PC-9 (cell line): ENCODE measurements around the gene STMN3. TPM values are rescaled to one million over a fixed set of nuclear protein-coding genes. Genes with fewer than 3 reads are reported as not detected.

Experiments used
- BruUV-seq: library from RNA; stranded (reverse); fragments of 400-500 nt; replicated peaks from 2 replicates; lab custom pipeline; 2021; lab: Mats Ljungman, UMichigan
- CTCF ChIA-PET: fragments of 300-600 bp; sonication (Branson Sonifier 250); formaldehyde crosslinking; loops from one replicate; lab custom pipeline; 2022; ENCODE audit warnings: antibody characterized with exemption; lab: Charles Lee
- POLR2A ChIA-PET: fragments of 300-600 bp; sonication (Branson Sonifier 250); formaldehyde crosslinking; loops from one replicate; lab custom pipeline; 2022; ENCODE audit warnings: antibody characterized with exemption; ENCODE audit not compliant: unreplicated experiment; lab: Charles Lee
- DNase-seq, 2 experiments: peaks; one replicate each; pipeline versions ENCODE4 v3.0.0 to v3.0.0-alpha.2; 2015 to 2022; ENCODE audit warnings: mixed read lengths in 1 of 2
- H2AFZ ChIP-seq: fragments of 200-600 bp; sonication (generic); 2 replicates; pipeline ENCODE4 v1.8.1; 2017; ENCODE audit warnings: antibody characterized with exemption
- H3F3A ChIP-seq: fragments of 200-600 bp; sonication (generic); 2 replicates; pipeline ENCODE4 v1.8.1; 2017; ENCODE audit warnings: antibody characterized with exemption, mild to moderate bottlenecking, low read depth; ENCODE audit not compliant: insufficient read depth
- H3K27ac ChIP-seq: fragments of 200-600 bp; sonication (generic); 2 replicates; pipeline ENCODE4 v1.6.1; 2016; ENCODE audit warnings: mixed run types
- H3K27me3 ChIP-seq: fragments of 200-600 bp; sonication (generic); 2 replicates; pipeline ENCODE4 v1.6.1; 2016; ENCODE audit warnings: low read depth, mixed run types; ENCODE audit not compliant: insufficient read depth
- H3K36me3 ChIP-seq: fragments of 200-600 bp; sonication (generic); 2 replicates; pipeline ENCODE4 v1.6.1; 2016; ENCODE audit warnings: low read depth, mixed run types
- H3K4me1 ChIP-seq: fragments of 200-600 bp; sonication (generic); replicated peaks from 2 replicates; pipeline ENCODE4 v1.6.1; 2016; ENCODE audit warnings: mixed run types; ENCODE audit not compliant: insufficient read depth
- H3K4me2 ChIP-seq: fragments of 200-600 bp; sonication (generic); 2 replicates; pipeline ENCODE4 v1.6.1; 2017; ENCODE audit warnings: mixed run types
- H3K4me3 ChIP-seq: fragments of 200-600 bp; sonication (generic); 2 replicates; pipeline ENCODE4 v1.6.1; 2016; ENCODE audit warnings: mixed run types
- H3K79me2 ChIP-seq: fragments of 200-600 bp; sonication (generic); 2 replicates; pipeline ENCODE4 v1.6.1; 2017; ENCODE audit warnings: low read depth, mixed run types
- H3K9me2 ChIP-seq: fragments of 200-600 bp; sonication (generic); 2 replicates; pipeline ENCODE4 v1.8.1; 2017; ENCODE audit warnings: mild to moderate bottlenecking; ENCODE audit not compliant: insufficient read depth
- H3K9me3 ChIP-seq: fragments of 200-600 bp; sonication (generic); 2 replicates; pipeline ENCODE4 v1.8.1; 2016; ENCODE audit warnings: low read depth; ENCODE audit not compliant: insufficient read depth
- H4K20me1 ChIP-seq: fragments of 200-600 bp; sonication (generic); 2 replicates; pipeline ENCODE4 v1.8.1; 2017; ENCODE audit not compliant: insufficient read depth
- EZH2 ChIP-seq: fragments of 200-600 bp; sonication (generic); IDR thresholded peaks from 2 replicates; pipeline ENCODE4 v1.8.0; 2017; ENCODE audit warnings: antibody characterized with exemption, low read depth
- intact Hi-C: fragments of 100-400 bp; cut with micrococcal nuclease; formaldehyde crosslinking; loops from one replicate; pipeline ENCODE4 v1.10.0; 2022; ENCODE audit not compliant: unreplicated experiment
- total RNA-seq: library from RNA; stranded (reverse); gene quantifications from 2 replicates; pipeline ENCODE4 v1.2.3, GENCODE V29; 2021
- TF ChIP-seq, protein P1 (sequence below): fragments of 200-600 bp; sonication (generic); conservative IDR thresholded peaks from 2 replicates; pipeline ENCODE4 v1.6.1; 2017; ENCODE audit warnings: mixed run types, antibody characterized with exemption, mild to moderate bottlenecking, moderate library complexity

STMN3 gene
- total RNA-seq, 1 experiment from 2014 or later = 24.3 TPM

DNA sequence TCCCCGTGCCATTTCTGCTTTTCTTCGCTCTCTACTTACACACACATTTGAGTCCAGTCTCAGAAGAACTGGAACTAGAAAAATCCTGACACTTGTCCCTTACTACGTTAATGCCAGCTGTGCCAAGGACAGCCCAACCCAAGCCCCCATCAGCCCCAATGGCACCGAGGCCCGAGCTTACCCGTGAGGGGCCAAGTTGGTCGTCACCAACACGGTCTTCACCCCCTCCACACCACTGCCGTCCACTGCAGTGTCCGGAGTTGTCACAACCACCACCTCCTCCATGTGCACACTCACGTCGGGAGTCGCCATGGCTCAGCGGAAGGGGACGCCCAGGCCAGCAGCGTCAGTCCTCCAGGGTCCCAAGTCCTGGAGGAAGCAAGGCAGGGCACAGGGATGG, 34.1 kb downstream of the STMN3 start:
- TF ChIP-seq EZH2 = no peak
- TF ChIP-seq, protein P1, sequence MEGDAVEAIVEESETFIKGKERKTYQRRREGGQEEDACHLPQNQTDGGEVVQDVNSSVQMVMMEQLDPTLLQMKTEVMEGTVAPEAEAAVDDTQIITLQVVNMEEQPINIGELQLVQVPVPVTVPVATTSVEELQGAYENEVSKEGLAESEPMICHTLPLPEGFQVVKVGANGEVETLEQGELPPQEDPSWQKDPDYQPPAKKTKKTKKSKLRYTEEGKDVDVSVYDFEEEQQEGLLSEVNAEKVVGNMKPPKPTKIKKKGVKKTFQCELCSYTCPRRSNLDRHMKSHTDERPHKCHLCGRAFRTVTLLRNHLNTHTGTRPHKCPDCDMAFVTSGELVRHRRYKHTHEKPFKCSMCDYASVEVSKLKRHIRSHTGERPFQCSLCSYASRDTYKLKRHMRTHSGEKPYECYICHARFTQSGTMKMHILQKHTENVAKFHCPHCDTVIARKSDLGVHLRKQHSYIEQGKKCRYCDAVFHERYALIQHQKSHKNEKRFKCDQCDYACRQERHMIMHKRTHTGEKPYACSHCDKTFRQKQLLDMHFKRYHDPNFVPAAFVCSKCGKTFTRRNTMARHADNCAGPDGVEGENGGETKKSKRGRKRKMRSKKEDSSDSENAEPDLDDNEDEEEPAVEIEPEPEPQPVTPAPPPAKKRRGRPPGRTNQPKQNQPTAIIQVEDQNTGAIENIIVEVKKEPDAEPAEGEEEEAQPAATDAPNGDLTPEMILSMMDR = no peak
- no peak overlapping the region for H2AFZ ChIP-seq
- peaks cover 47% of the 10 kb centered on the region for H3K79me2 ChIP-seq
- H3K4me2 ChIP-seq = no peak overlapping the region
- no peak for DNase-seq
- peaks cover 15% of the 10 kb centered on the region for H4K20me1 ChIP-seq
- no peaks in the 10 kb centered on the region for H3K9me3 ChIP-seq
- BruUV-seq = no TSS peak
- H3K4me3 ChIP-seq = no peak overlapping the region
- peaks cover 9% of the 10 kb centered on the region; the same call in 1 of the 2 replicates for H3K36me3 ChIP-seq
- H3F3A ChIP-seq = no peaks in the 10 kb centered on the region
- H3K4me1 ChIP-seq = no peaks in the 10 kb centered on the region
- no peaks in the 10 kb centered on the region for H3K27me3 ChIP-seq
- ChIA-PET POLR2A (no interaction called here), CTCF (no interaction called here)
- intact Hi-C loops = no loop called here
- no peak overlapping the region for H3K27ac ChIP-seq
- no peaks in the 10 kb centered on the region for H3K9me2 ChIP-seq

DNA sequence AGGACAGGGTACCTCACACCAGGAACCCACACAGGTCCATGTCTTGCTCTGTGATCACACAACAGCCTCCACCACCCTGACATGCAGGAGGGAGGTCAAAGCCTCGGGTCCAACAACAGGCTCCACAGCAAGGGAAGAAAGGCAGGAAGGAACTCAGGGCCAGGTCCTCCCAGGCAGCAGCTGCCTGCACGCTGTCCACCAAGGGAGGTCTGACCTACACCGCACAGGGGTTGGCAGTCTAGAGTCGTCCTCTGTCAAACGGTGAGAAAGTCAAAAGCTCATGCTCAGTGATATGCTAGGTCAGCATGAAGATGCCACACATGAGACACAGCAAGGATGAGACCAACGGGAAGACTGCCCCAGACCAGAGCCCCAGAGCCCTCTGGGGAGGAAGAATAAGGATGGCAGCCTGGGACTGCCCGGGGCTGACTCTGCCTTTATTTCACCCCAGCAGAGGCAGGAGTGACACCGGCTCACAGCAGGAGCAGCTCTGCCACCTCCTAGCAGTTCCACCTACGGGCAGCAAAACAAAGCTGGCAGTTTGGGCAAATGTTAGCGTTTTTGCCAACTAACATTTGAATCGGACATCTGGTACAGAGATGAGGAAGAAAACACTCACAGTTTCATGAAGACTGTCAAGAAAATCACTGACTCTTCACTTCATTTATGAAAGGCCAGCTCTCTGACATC, 34.8 kb downstream of the STMN3 start:
- Histone ChIP-seq H3K4me3 (no peak overlapping the region), H4K20me1 (peaks cover 18% of the 10 kb centered on the region), H3K27me3 (no peaks in the 10 kb centered on the region), H3F3A (no peaks in the 10 kb centered on the region; the same call in 1 of the 2 replicates), H3K9me3 (no peaks in the 10 kb centered on the region), H3K4me2 (no peak overlapping the region), H3K36me3 (peaks cover 9% of the 10 kb centered on the region; the same call in 1 of the 2 replicates), H2AFZ (no peak overlapping the region), H3K27ac (no peak overlapping the region), H3K9me2 (no peaks in the 10 kb centered on the region), H3K4me1 (no peaks in the 10 kb centered on the region), H3K79me2 (peaks cover 45% of the 10 kb centered on the region)
- ChIA-PET POLR2A (interaction anchor here (0.6 to 0.7 kb wide), 2 partner anchors 45 to 98 kb away, joined by 3 read pairs; partner anchors contain the start of gene HELZ2), CTCF (no interaction called here)
- intact Hi-C loops = no loop called here
- BruUV-seq = no TSS peak
- no peak for TF ChIP-seq EZH2
- TF ChIP-seq, protein P1 = no peak
- DNase-seq = no peak

DNA sequence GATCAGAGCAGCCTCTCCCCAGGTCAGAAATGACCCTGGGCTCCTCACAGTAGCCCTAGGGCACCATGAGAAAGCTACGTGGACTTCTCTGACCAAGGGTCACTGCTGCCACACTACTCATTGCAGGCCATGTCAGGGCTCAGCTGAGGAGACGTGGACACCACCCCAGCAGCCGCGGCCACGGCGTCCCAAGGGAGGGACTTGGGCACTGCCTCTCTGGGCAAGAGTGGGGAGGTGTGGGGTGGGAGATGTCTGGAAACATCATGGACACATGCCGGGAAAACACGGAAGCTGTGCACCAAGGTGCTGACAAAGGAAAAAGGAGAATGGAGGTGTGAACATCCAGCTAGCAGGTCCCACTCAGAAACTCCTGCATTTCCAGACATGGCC, 35.4 kb downstream of the STMN3 start:
- Histone ChIP-seq H3F3A (no peaks in the 10 kb centered on the region; the same call in 1 of the 2 replicates), H3K27ac (no peak overlapping the region), H3K27me3 (no peaks in the 10 kb centered on the region), H4K20me1 (peaks cover 18% of the 10 kb centered on the region), H3K9me3 (no peaks in the 10 kb centered on the region), H2AFZ (no peak overlapping the region), H3K36me3 (peaks cover 9% of the 10 kb centered on the region; the same call in 1 of the 2 replicates), H3K4me3 (no peak overlapping the region), H3K4me1 (no peaks in the 10 kb centered on the region), H3K4me2 (no peak overlapping the region), H3K9me2 (no peaks in the 10 kb centered on the region), H3K79me2 (peaks cover 45% of the 10 kb centered on the region)
- no peak for DNase-seq
- TF ChIP-seq EZH2 = no peak
- TF ChIP-seq, protein P1 = no peak
- ChIA-PET POLR2A (interaction anchor here (0.6 to 0.7 kb wide), 2 partner anchors 44 to 99 kb away, joined by 3 read pairs; partner anchors contain the start of gene HELZ2), CTCF (no interaction called here)
- no TSS peak for BruUV-seq
- intact Hi-C loops = no loop called here
